IPS DF 6.9 (cell line): Measurements from ENCODE around the gene SRSF3.
"Not testable (repeated sequence)": the region's sequence is repeated elsewhere in the genome, so short reads cannot be mapped to it uniquely, and the experiment has no call there.

ENCODE experiments used
- DNase-seq: peaks from one replicate; pipeline ENCODE4 v3.0.0-alpha.2; 2013; ENCODE audit warnings: low read depth, low spot score
- H3K27ac ChIP-seq: one replicate; pipeline ENCODE4 v1.5.1; 2013; ENCODE audit warnings: low read length, control low read depth
- H3K27me3 ChIP-seq: 2 replicates; pipeline ENCODE4 v1.6.1; 2013; ENCODE audit warnings: mild to moderate bottlenecking, low read length; ENCODE audit not compliant: control insufficient read depth, insufficient read depth
- H3K36me3 ChIP-seq: 2 replicates; pipeline ENCODE4 v1.6.1; 2013; ENCODE audit warnings: low read length; ENCODE audit not compliant: control insufficient read depth, insufficient read depth
- H3K4me1 ChIP-seq: 2 replicates; pipeline ENCODE4 v1.6.1; 2013; ENCODE audit warnings: low read length; ENCODE audit not compliant: control insufficient read depth, insufficient read depth
- H3K4me3 ChIP-seq: 2 replicates; pipeline ENCODE4 v1.5.1; 2013; ENCODE audit warnings: mild to moderate bottlenecking, low read length
- H3K9me3 ChIP-seq: 2 replicates; pipeline ENCODE4 v1.6.1; 2013; ENCODE audit warnings: low read length, inconsistent platforms; ENCODE audit not compliant: control insufficient read depth, insufficient read depth
- whole genome bisulfite sequencing: extraction: QIAGEN DNeasy Blood & Tissue Kit; methylation state at CpG from one replicate; pipeline ENCODE4 v1.1.7; 2013; ENCODE audit warnings: mixed read lengths, missing lambda C conversion rate; ENCODE audit not compliant: insufficient read length, insufficient coverage; 5-methylcytosine and 5-hydroxymethylcytosine counted together

The SRSF3 gene

DNA sequence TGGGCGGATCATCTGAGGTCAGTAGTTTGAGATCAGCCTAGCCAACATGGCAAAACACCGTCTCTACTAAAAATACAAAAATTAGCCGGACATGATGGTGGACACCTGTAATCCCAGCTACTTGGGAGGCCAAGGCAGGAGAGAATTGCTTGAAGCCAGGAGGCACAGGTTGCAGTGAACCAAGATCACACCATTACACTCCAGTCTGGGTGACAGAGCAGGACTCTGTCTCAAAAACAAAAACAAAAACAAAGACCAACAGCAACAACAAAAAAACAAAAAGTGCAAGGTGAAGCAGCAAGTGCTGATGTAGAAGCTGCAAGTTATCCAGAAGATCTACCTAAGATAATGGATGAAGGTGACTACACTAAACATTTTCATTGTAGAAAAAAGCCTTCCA, 17.5 kb downstream of the SRSF3 start:
- not testable (repeated sequence) for H3K27ac ChIP-seq, DNase-seq, H3K4me3 ChIP-seq, H3K4me1 ChIP-seq, H3K27me3 ChIP-seq, H3K9me3 ChIP-seq
- WGBS = no CpG with 5 or more reads among the region's 3 CpGs
- H3K36me3 ChIP-seq = peaks cover 15% of the 10 kb centered on the region; the same call in 1 of the 2 replicates

DNA sequence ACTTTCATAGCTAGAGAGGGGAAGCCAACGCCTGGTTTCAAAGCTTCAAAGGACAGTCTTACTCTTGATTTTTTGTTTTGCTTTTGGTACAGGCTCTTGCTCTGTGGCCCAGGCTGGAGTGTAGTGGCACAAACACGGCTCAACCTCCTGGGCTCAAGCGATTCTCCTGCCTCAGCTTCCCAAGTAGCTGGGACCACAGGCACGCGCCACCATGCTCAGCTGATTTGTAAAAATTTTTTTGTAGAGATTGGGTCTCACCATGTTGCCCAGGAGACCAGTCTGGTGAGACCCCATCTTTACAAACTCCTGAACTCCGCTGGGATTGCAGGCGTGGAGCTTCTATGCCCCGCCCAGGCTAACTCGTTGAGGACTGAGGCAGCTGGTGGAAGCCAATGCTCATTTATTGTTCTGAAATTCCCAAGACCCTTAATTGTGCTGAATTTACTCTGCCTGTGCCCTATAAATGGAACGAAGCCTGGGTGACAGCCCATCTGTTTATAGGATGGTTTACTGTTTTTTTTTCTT, 18.0 kb downstream of the SRSF3 start:
- H3K9me3 ChIP-seq = no peaks in the 10 kb centered on the region
- no peak for DNase-seq
- no peak overlapping the region for H3K4me3 ChIP-seq
- no peak overlapping the region for H3K27ac ChIP-seq
- H3K36me3 ChIP-seq = peaks cover 15% of the 10 kb centered on the region; the same call in 1 of the 2 replicates
- H3K4me1 ChIP-seq = no peaks in the 10 kb centered on the region
- WGBS = no CpG with 5 or more reads among the region's 10 CpGs
- no peaks in the 10 kb centered on the region; the same call in 1 of the 2 replicates for H3K27me3 ChIP-seq

DNA sequence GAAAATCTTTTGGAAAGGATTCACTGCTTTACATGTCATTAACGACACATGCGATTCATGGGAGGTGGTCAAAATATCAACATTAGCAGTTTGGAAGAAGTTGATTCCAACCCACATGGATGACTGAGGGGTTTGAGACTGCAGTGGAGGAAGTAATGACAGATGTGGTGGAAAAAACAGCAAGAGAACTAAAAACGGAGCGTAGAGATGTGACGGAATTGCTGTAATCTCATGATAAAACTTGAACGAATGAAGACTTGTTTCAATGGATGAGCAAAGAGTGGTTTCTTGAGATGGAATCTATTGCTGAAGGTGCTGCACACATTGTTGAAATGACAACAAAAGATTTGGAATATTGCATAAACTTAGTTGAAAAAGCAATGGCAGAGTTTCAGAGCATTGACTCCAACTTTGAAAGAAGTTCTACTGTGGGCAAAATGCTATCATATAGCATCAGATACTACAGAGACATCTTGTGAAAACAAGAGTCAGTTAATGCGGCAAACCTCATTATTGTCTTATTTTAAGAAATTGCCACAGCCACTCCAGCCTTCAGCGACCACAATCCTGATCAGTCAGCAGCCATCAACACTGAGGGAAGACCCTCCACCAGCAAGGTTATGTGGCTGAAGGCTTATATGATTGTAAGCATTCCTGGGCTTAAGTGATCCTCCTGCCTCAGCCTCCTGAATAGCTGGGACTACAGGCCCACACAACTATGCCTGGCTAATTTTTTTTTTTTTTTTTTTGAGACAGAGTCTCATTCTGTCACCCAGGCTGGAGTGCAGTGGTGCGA, 19.2 kb downstream of the SRSF3 start:
- WGBS = 100% methylated on average over 1 of the region's 9 CpGs
- Histone ChIP-seq H3K27ac (no peak overlapping the region), H3K9me3 (no peaks in the 10 kb centered on the region), H3K4me3 (no peak overlapping the region), H3K27me3 (no peaks in the 10 kb centered on the region; the same call in 1 of the 2 replicates), H3K36me3 (peaks cover 11% of the 10 kb centered on the region; the same call in 1 of the 2 replicates), H3K4me1 (no peaks in the 10 kb centered on the region)
- no peak for DNase-seq

DNA sequence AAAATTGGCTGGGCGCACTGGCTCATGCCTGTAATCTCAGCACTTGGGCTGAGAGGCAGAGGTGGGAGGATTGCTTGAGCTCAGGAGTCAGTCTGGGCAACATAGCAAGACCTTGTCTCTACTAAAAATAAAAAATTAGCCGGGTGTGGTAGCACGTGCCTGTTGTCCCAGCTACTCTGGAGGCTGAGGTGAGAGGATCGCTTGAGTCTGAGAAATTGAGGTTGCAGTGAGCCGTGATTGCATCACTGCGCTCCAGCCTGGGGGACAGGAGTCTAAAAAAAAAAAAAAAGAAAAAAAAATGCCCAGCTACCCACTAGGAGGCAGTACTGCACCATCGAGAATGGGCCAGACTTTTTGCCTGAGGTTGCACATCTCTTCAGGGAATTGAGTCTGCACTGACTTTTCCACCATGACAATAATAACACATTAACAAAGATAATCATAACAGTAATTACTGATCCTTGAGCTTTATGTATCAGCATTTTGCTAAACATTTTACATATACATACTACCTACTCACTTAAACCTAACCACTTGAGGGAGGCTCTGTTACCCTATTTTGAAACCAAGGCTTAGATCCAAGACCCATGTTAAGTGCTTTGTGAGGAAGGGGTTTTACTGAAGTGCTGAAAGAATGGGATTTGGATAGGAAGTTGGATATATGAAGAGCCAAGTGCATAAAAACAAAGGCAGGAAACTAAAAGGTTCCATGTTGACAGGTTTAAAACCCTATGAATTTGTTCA, 21.0 kb downstream of the SRSF3 start:
- H3K27ac ChIP-seq = no peak overlapping the region
- no peaks in the 10 kb centered on the region for H3K9me3 ChIP-seq
- DNase-seq = no peak
- H3K27me3 ChIP-seq = no peaks in the 10 kb centered on the region; the same call in 1 of the 2 replicates
- no peaks in the 10 kb centered on the region for H3K4me1 ChIP-seq
- H3K4me3 ChIP-seq = no peak overlapping the region
- H3K36me3 ChIP-seq = peaks cover 11% of the 10 kb centered on the region; the same call in 1 of the 2 replicates
- no CpG with 5 or more reads among the region's 7 CpGs for WGBS

DNA sequence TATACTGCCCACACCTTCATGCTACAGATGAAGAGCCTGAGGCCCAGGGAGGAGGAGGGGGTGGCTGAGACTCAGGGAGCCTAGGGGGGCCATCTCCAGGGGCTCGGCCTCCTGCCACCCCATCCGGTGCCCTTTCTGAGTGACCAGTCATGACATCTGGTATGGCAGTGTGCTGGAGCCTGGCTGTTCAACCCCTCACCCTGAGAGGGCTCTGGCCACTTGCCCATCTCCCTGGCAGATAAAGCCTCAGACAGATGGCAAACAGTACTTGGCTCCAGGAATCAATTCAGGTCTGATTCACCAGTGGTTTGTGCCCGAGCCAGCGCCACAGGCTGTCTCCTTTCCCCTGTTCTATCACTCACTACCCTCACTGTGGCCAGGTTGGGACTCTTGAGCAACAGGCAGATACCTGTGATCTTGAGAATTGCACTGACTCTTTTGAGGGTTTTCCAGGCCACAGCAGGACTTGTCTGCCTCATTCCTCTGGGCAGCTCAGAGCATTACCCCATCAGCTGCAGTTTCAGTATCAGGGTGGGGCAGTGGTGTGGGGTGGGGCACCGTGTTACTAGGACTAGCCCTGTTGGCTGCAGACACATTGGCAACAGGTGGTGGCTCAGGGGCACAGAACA, 22.8 kb downstream of the SRSF3 start:
- no peak for DNase-seq
- H3K27ac ChIP-seq = no peak overlapping the region

DNA sequence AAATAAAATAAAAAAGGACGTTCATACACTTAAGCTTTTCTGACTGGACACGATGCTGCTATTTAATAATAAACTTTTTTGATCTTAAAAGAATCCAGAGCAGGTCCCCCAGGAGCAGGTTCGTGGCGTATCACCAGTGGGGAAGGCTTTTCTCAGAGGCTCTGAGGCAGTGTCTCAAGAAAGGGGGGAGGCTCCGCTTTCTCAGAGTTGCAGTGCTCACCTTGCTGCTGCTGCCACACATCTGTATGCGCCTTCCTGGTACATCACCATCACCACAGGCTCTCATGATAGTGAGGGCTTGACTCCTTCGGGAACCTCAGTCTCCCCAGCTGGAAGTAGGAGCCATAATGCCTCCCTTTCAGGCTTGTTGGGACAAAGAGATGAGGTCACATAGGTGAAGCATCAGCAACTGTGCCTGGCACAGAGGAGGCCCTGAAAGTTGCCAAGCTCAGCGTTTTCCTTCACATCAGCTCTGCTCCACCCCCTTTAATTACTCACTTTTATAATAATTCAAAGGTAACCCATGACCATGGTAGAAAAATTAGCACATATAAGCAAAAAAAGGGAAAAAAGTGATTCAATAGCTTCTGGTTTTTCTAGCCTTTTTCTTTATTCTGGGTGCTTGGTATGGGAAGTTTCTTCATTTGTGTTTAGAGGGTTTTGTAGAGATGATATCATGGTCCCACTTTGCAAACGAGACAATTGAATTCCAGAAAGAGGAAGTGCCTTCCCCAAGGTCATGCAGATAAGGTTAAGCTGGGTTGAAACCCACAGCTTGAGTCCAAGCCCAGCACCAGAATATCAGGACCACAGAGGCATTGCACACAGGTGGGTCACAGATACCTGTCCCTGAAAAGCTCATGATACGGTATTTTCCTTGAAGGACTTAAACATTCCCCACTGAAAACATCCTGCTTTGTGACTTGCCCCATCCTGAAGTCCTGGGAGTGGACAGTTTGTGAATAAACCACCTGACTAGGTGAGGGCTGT, 24.5 kb downstream of the SRSF3 start:
- WGBS = no CpG with 5 or more reads among the region's 10 CpGs
- no peaks in the 10 kb centered on the region for H3K9me3 ChIP-seq
- no peak for DNase-seq
- H3K27ac ChIP-seq = no peak overlapping the region
- no peaks in the 10 kb centered on the region for H3K36me3 ChIP-seq
- no peak overlapping the region for H3K4me3 ChIP-seq
- H3K27me3 ChIP-seq = no peaks in the 10 kb centered on the region; the same call in 1 of the 2 replicates
- 0 out of 2 replicates have a peak, but pooled peaks cover 1% of the 10 kb centered on the region for H3K4me1 ChIP-seq

More for the DNA sequence above, 22.8 kb downstream of the SRSF3 start:
- Histone ChIP-seq H3K36me3 (peaks cover 3% of the 10 kb centered on the region; the same call in 1 of the 2 replicates), H3K9me3 (no peaks in the 10 kb centered on the region), H3K27me3 (no peaks in the 10 kb centered on the region; the same call in 1 of the 2 replicates), H3K4me3 (no peak overlapping the region), H3K4me1 (no peaks in the 10 kb centered on the region)
- WGBS = no CpG with 5 or more reads among the region's 5 CpGs

DNA sequence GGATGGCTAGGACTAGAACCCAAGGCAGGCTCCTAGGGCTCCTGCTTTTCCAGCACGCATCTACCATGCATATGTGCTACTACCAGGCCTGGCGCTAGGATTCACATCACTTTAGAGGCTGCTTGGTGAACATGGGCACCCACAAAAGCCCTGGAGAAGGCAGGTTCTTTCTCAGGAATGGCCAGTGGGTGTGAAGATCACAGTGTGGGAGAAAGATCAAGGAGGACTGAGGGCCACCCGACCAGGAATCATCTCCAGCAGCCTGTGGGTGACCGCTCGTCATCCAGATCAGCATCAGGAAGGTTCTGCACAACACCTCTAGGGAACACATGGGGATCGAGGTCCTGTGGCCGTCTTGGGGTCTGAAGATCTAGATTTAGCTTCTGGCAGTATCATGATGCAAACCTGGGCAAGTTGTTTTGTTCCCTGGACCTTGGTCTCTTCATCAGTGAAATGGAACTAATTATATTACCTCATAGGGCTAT, 27.3 kb downstream of the SRSF3 start:
- no peak overlapping the region for H3K27ac ChIP-seq
- 0 out of 2 replicates have a peak, but pooled peaks cover 1% of the 10 kb centered on the region for H3K4me1 ChIP-seq
- H3K9me3 ChIP-seq = no peaks in the 10 kb centered on the region
- no peaks in the 10 kb centered on the region for H3K36me3 ChIP-seq
- no peak overlapping the region for H3K4me3 ChIP-seq
- H3K27me3 ChIP-seq = no peaks in the 10 kb centered on the region; the same call in 1 of the 2 replicates
- DNase-seq = no peak
- no CpG with 5 or more reads among the region's 7 CpGs for WGBS

DNA sequence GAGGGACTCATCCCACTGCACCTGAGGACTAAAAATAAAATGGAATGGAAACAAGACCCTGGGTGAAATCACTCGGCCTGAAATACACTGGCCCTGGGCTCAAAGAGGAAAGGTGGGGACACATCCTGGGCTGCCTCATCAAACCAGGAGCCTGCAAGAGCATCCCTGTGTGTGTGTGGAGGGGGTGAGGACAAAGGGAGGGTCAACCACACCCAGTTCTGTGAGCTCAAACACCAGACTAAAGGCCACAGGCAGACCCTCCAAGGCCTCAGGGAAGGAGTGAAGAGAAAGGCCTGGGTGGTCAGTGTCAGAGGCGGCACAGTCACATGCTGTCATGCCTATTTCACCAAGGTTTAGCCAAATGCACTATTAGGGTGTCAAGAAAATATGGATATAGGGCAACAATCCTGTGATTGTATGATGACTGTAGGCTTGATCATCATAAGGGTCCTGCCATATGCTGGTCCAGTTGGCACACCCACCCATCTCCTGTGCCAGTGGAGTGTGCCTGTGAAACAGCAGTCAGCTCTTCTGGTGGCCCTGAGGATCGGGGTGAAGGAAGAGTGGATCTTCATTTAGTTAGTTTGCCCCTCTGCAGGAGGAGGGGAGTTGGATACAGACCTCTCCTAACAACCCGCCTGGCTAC, 28.9 kb downstream of the SRSF3 start:
- no peak overlapping the region for H3K4me3 ChIP-seq
- H3K27ac ChIP-seq = no peak overlapping the region
- H3K27me3 ChIP-seq = no peaks in the 10 kb centered on the region; the same call in 1 of the 2 replicates
- no peak for DNase-seq
- H3K36me3 ChIP-seq = no peaks in the 10 kb centered on the region
- 0 out of 2 replicates have a peak, but pooled peaks cover 1% of the 10 kb centered on the region for H3K4me1 ChIP-seq
- no peaks in the 10 kb centered on the region for H3K9me3 ChIP-seq
- WGBS = no CpG with 5 or more reads among the region's 4 CpGs
